GM19193 (cell line): ENCODE results near the gene BBX.

Source experiments
- POLR2A ChIP-seq: IDR thresholded peaks from 4 replicates; pipeline ENCODE4 v1.6.1; 2011; ENCODE audit not compliant: insufficient read depth, insufficient read length; ENCODE audit errors: extremely low read depth

BBX gene

DNA sequence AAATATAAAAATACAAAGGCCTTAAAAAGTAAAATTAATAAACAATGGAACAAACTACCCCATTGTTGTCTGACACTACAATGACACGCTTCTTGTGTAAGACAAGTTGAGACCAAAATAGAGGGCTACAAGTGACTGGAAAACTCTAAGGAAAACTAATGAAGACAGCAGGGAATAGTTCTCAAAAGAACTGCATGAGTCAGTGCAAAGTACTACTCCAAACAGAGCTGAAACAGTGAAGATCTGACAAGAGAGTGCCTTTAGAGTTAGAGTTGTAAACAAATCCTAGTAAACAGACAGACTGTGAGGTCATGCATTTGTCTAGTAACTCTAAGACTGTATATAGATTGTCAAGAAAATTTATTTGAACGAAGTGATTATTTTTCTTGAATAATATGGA is 233.9 kb downstream of the BBX start:
- no peak for TF ChIP-seq POLR2A

DNA sequence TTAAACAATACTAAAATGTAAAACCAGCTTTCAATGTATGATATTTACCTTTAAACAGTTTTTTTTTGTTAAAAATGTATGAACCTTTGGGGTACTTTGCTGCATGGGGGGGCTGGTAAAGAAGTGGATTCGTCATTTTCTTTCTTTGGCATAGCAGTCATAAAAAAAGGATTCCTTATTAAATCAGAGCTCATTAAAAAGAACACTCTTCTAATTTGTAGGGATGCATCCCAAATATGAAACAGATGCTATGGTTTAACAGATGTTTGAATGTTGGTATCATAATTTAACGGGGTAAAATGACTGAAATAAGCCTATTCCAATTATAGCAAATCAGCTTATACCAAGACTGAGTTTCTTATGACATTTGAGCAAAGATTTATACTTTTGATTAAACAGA is 234.4 kb downstream of the BBX start:
- TF ChIP-seq POLR2A = no peak

DNA sequence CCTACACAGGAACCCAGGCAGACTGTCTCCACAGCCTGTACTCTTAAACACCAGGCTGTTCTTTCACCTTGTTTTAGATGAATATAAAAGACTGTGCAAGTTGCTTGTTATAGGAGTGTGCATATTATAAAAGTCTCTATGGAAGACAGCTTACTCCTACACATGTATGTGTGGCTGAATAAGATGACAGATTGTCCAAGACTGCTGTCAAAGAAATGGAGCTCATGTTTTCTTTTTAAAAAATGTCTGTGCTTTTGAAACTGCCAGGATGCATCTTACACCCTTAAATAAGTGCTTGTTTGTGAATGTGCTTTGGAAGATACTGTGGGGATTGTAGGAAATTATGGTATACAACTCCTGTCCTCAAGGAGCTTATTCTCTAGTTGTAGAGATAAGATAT is 237.4 kb downstream of the BBX start:
- TF ChIP-seq POLR2A = no peak

DNA sequence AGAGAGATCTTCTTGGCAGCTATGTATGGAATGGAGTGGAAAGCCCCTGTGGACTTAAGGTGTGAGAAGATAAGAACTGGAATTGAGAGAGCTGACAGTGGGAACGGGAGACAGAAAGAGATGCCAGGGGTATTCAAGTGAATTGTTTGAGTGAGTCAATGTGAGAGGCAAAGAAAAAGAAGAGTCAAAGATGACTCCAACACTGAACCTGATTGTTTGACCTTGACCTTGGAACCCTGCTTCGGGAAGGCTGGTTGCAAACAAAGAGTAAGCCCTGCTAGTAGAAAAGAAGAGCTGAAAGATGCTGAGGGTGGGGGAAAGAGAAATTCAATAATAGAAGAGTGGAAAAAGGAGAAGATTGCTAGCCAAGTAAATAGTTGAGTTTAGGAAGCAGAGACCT is 238.6 kb downstream of the BBX start:
- no peak for TF ChIP-seq POLR2A

DNA sequence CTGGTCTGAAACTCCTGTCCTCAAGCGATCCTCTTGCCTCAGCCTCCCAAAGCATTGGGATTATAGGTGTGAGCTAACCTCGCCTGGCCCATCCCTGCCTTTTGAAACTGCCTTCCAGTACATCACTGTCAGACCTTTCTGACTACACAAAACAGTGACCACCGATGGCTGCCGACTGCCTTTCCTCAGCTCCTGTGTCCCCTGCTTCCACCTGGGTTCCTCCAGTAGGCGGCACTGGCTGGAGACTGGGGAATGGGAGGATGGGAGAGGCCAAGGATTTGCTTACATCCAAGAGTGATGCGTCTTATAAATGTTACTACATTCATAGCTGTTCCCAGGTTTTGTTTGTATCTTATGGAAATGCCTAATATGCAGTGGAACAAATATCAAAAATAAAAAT is 242.8 kb downstream of the BBX start:
- TF ChIP-seq POLR2A = no peak

DNA sequence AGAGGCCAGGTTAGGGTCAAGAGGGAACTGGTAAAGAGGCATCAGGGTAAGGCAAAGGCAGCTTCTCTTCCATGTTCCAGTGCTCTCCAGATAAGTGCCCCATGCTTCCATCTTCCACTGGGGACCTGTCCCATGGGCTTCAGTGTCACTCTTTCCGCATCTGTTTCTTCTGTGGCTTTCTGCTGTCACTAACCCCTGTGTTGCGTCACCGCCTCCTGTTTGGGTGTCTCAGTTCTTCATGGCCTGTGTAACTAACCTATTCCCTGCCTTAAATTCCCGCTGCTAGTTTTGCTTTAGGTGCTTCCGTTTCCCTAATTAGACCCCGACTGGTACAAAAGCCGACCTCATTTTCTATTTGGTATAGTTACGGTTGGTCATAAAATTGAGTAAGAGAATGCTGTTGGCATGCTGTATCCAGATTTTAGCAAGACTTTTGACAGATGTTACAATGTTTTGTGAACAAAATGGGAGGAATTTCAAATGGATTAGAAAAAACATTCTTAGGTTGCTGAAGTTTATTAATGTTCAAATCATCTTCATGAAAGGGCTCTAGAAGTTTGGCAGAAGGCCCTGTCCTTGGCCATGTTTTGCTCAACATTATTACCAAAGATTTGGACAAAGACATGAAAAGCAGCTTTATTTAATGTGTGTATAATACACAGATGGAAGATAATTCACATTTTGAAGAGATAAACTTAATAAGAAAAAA is 245.3 kb downstream of the BBX start:
- TF ChIP-seq POLR2A = no peak

DNA sequence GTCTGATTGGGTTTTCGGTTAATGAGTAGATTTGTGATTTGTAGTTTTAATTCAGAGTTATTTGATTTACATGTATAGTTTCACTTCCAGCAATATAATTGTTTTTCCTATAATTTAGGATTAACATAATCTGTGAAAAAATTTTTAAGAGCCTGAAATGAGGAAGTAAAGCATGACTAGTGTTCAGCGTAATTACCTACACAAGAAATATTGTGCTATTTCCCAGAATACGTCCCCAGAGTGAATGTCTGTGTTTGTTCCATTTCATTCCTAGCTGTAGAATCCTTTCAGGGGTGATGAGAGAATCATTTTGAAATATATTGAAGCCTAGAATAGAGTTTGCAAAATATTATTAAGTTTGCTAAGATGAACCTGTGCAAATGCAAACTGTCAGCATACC is 247.1 kb downstream of the BBX start:
- TF ChIP-seq POLR2A = no peak

DNA sequence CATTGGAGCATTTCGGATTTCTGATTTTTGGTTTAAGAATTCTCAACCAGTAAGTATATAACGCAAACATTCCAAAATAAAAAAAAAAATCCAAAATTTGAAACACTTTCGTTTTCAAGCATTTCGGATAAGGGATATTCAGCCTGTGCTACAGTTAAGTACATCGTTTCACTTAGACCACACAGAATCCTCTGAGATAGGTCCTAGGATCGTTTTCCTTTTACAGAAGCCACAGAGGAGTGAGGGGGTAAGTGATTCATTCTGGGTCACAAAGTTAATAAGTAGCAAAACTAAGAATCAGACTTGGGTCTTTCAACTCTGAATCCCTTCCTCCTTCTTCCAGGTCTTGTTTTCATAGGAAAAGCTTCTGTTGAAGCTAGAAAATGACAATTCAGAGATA is 249.3 kb downstream of the BBX start:
- TF ChIP-seq POLR2A = no peak

DNA sequence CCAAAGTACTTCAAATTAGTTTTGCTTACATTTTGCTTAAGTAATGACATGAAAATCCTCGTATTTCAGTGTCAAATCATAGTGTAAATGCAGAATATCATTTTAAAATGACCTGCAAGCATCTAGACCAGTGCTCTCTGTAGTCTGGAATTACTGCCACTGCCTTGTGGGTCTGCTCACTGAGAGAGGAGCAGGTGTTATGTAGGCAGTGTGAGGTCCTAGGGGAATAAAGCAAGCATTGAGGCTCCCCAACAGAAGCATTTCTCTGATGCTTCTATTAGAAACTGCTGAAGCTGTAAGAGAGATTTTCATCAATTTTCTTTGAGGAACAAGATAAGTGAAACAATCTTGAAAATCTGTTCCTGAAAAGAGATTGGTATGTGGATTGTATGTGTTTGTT is 253.2 kb downstream of the BBX start:
- no peak for TF ChIP-seq POLR2A

DNA sequence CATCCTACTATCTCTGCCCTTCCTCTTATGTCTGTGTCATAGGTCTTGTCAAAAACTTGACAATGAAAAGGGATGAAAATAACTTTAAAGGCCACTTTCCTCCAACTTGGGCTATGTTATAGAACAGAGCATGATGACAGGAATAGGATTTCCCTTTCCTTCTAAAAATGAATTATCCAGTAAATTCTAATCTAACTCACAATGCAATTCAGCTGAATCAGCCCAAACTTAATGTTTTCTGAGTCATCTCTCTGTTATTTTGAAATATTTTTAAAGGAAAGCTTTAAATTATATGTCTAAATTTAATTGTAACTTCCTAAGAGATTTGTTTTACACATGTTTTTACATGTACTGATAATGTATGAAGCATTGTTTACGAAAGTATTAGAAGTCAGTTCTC is 258.5 kb downstream of the BBX start:
- TF ChIP-seq POLR2A = no peak

DNA sequence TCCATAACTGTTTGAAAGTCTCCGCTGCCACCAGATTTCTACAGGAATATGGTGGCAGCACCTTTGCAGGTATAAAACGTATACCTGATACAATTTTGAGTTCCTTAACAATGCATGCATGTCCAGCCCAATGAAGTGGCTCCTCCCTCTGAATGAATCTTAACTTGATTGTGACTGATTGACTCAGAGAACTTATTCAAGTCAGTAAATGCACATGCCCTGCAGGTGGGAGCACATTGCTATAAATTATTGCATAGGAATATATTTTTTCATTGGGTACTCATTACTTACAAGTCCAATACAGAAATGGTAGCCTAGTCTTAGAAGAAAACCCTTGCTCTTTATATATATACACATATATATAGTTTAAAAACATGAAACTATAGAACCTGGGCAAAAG is 259.3 kb downstream of the BBX start:
- no peak for TF ChIP-seq POLR2A

DNA sequence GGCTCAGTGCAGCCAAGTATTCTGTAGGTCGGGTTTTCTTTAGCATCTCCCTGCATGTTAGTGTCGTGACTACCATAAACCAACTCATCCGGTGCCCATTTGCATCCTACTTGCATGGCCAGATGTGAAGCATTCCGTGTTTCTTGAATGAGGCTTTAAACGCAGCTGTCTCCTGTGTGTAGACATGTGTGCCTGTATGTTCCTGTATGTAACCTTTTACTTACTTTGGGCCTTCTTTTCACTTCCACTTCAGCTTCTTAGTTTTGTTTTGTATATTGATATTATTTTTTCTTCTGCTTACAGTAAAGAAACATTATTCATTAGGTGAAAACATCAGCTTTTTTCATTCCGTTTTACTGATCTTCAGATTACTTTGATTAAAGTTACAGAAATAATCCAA is 267.9 kb downstream of the BBX start:
- no peak for TF ChIP-seq POLR2A

DNA sequence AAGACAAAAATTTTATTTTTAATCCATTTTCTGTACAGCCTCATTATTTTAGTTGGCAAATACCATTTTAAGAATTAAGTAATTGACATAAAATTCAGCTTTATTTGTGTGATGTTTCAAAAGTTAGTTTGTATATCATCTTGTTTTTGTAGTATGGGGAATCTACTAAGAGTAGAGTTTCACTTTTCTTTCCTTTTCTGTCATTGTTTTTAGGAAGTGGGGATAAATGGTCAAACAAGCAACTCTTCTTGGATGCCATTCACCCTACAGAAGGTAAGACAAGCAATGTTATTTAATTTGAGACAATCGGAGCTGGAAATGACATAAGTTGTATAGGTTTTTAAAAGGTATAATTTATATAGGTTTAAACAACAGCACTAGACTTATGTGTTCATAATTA is 268.3 kb downstream of the BBX start:
- no peak for TF ChIP-seq POLR2A

DNA sequence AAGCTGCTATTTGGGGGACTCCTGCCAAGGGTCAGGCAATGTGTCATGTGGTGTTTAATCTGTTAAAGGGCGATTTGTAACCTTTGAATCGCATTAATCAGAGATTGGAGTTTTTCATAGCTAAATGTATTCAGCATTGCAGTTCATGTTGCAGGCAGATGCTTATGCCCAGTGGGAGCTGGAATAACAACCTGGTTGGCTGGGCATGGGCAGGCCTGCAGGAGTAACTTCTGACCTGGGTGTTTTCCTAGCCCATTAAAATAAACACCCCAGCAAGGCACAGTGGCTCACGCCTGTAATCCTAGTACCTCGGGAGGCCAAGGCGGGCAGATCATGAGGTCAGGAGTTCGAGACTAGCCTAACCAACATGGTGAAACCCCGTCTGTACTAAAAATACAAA is 268.7 kb downstream of the BBX start:
- TF ChIP-seq POLR2A = no peak

DNA sequence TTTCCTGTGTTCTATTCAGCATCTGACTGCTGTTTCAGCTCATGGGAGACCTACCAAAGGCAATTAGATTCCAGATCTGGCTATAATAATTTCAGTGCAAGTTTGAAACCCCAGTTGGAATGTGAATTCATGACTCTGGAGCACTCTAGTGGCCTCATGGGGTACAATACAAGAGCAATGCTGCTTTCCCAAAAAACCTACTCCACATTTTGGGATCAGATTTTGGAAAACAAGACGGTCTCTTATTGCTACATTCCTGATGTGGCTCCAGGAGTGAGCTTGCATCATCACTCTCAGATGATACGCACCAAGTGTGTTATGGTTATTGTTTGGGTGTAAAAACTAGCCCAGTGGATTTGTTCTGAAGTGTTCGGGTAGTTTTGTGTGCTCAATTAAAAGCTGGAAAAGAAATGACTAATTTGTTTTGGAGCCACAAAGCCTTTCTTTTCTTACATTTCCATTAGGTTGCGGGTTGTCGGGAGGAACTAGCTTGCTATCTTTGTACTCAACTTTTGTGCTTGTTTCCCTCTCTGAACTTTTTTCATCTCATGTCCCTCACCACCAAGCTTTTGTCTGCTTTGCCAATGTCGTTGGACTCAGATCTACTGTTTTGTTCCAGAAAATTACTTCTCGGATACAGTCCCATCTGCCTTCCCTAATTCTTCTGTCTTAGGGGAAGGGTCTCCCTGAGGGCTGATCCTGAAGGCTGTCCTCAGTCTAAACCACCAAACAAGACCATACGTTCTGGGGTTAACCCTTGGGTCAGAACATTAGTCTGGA is 272.1 kb downstream of the BBX start:
- no peak for TF ChIP-seq POLR2A

DNA sequence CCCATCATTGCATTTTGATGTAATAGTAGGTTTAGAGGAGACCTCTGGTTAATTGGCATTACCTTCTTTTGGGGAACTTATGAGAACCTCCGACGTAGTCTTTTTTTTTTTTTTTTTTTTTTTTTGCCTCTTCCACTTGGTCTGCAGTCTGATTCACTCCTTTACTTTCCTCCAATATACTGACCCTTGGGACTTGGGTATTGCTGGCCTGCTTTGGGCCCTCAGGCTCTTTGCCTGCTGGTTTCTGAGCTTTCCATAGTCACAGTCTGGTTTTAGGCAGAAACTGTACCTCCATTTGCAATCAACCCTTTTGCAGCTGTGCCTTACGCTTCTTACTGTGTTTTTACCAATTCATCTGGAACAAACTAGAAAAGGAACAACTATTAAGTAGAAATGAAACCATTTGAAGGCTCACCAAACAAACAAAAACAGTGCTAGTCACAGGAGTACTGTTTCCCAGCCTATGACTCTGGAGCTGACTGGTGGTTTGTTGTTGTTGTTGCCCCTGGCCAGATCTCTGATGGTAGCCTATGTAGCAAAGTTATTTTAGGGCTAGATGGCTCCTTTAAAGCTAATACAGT is 272.8 kb downstream of the BBX start:
- no peak for TF ChIP-seq POLR2A
